Tibial nerve (tissue), 3 donors: ENCODE results near the gene CCT5.

Experiments used
- POLR2A ChIP-seq, 2 donors: fragments of 450-650 bp; IDR thresholded peaks; one replicate each; pipeline ENCODE4 v1.6.1; 2017; ENCODE audit warnings: antibody characterized with exemption in 2 of 2, mild to moderate bottlenecking in 2 of 2, moderate library complexity in 2 of 2
- TF ChIP-seq, protein P1 (sequence below), 5 experiments: fragments of 200-600 bp in 3 of 5; fragments of 450-650 bp in 2 of 5; sonication (generic) in 3 of 5; IDR thresholded peaks; one replicate each; pipeline ENCODE4 v1.5.1; 2016 to 2019; ENCODE audit warnings: antibody characterized with exemption in 5 of 5, mild to moderate bottlenecking in 3 of 5, moderate library complexity in 2 of 5

DNA sequence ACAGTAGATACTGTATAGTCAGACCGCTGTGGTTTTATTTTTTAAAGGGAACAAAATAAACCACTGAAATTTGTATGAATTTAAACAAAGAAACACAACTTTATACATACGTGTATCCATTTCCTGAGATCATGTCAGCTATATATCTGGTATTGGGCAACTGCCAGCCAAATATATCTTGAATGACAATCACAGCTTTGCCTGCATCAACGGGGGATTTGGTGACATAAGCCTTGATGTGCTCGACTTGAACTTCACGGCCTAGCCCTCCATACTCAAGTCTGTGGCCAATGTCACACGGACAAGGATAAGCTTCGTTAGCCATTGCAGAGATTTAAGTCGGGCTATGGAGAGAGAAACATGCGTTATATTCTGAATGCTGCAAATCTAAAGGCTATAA, 40.4 kb downstream of the CCT5 start:
- TF ChIP-seq, protein P1, sequence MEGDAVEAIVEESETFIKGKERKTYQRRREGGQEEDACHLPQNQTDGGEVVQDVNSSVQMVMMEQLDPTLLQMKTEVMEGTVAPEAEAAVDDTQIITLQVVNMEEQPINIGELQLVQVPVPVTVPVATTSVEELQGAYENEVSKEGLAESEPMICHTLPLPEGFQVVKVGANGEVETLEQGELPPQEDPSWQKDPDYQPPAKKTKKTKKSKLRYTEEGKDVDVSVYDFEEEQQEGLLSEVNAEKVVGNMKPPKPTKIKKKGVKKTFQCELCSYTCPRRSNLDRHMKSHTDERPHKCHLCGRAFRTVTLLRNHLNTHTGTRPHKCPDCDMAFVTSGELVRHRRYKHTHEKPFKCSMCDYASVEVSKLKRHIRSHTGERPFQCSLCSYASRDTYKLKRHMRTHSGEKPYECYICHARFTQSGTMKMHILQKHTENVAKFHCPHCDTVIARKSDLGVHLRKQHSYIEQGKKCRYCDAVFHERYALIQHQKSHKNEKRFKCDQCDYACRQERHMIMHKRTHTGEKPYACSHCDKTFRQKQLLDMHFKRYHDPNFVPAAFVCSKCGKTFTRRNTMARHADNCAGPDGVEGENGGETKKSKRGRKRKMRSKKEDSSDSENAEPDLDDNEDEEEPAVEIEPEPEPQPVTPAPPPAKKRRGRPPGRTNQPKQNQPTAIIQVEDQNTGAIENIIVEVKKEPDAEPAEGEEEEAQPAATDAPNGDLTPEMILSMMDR (IDR thresholded peaks at IDR 0.05) = no peak
- TF ChIP-seq POLR2A (IDR thresholded peaks at IDR 0.05) = no peak
